Measurements from ENCODE around the gene NSD2.

DNA sequence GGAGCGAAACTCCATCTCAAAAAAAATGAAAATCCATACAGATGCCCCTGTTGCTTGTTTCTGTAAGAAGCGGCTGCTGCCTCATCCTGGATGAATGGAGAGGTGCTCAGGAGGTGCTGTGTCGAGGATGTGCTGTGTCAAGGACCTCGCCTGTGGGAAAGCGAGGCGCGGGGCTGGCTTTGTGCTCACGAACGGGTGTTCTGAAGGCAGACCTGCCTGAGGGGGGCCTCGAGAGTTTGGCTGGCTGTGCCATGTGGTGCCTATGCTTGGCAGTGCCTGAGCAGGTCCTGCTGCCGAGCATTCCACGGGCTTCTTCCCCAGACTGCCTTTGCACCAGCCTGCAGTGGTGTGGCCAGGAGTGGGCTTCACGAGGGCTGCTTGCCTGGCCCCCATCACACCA is 61.5 kb downstream of the NSD2 start:
- no peak for TF ChIP-seq POLR2A (IDR thresholded peaks at IDR 0.05)
- TF ChIP-seq, protein P1, sequence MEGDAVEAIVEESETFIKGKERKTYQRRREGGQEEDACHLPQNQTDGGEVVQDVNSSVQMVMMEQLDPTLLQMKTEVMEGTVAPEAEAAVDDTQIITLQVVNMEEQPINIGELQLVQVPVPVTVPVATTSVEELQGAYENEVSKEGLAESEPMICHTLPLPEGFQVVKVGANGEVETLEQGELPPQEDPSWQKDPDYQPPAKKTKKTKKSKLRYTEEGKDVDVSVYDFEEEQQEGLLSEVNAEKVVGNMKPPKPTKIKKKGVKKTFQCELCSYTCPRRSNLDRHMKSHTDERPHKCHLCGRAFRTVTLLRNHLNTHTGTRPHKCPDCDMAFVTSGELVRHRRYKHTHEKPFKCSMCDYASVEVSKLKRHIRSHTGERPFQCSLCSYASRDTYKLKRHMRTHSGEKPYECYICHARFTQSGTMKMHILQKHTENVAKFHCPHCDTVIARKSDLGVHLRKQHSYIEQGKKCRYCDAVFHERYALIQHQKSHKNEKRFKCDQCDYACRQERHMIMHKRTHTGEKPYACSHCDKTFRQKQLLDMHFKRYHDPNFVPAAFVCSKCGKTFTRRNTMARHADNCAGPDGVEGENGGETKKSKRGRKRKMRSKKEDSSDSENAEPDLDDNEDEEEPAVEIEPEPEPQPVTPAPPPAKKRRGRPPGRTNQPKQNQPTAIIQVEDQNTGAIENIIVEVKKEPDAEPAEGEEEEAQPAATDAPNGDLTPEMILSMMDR (IDR thresholded peaks at IDR 0.05): no peak
